ENCODE measurements around the gene PSMD2.

DNA sequence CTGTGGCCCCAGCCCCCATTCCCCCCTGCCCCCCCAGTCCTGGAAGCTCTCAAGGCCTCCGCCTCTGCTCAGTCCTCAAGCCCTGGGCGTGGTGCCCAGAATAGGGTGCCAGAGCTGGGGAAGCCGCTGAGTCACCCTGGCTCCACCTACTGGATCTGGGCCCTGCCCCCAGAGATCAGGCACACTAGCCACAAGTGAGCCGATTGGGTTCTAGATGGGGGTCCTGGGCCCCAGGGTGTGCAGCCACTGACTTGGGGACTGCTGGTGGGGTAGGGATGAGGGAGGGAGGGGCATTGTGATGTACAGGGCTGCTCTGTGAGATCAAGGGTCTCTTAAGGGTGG is 21.0 kb downstream of the PSMD2 start:
- TF ChIP-seq POLR2A (IDR thresholded peaks at IDR 0.05; ENCODE audit: low read depth, low read length): no peak
- no peak for TF ChIP-seq POLR2AphosphoS5 (IDR thresholded peaks at IDR 0.05; ENCODE audit: low read depth, low read length)
- TF ChIP-seq PAX5 (IDR thresholded peaks at IDR 0.05; ENCODE audit: insufficient read depth, low read length, severe bottlenecking): no peak

All from GM12891 (cell line).